Stomach (tissue), 9 donors: Measurements from ENCODE around the gene CRTC1. TPM values are rescaled to one million over a fixed set of nuclear protein-coding genes. Genes with fewer than 3 reads are reported as not detected.
A peak's percentile ranks its signal among the peaks of the same experiment; 100 is the strongest.

Experiments used
- DNase-seq, 2 donors: peaks; one replicate each; pipeline versions ENCODE4 v3.0.0 to v3.0.0-alpha.2; 2013 to 2019
- H3K27ac ChIP-seq, 5 donors: fragments of 200-600 bp in 4 of 5; sonication (generic) in 4 of 5; one replicate each; pipeline ENCODE4 v1.5.1; 2013 to 2019; ENCODE audit warnings: mild to moderate bottlenecking in 1 of 5, moderate library complexity in 1 of 5
- H3K27me3 ChIP-seq, 3 donors: fragments of 200-600 bp; sonication (generic); one replicate each; pipeline ENCODE4 v1.5.1; 2017 to 2019; ENCODE audit warnings: mixed run types in 1 of 3
- H3K36me3 ChIP-seq, 4 donors: fragments of 200-600 bp; sonication (generic); 1 replicate in 3 of 4; 2 replicates in 1 of 4; pipeline ENCODE4 v1.5.1; 2016 to 2019
- H3K4me1 ChIP-seq, 4 donors: fragments of 200-600 bp; sonication (generic); one replicate each; pipeline ENCODE4 v1.5.1; 2016 to 2019
- H3K4me3 ChIP-seq, 4 donors: fragments of 200-600 bp; sonication (generic) in 3 of 4; one replicate each; pipeline ENCODE4 v1.5.1; 2016 to 2019; ENCODE audit warnings: mild to moderate bottlenecking in 1 of 4
- H3K9me3 ChIP-seq, 4 donors: fragments of 200-600 bp; sonication (generic); one replicate each; pipeline ENCODE4 v1.5.1; 2016 to 2019
- EP300 ChIP-seq: sonication (generic); formaldehyde crosslinking; IDR thresholded peaks from one replicate; pipeline ENCODE4 v1.6.1; 2017; ENCODE audit warnings: antibody characterized with exemption
- POLR2A ChIP-seq, 4 donors: fragments of 450-650 bp; IDR thresholded peaks; one replicate each; pipeline ENCODE4 v1.6.1; 2016; ENCODE audit warnings: antibody characterized with exemption in 4 of 4, control low read depth in 2 of 4, mild to moderate bottlenecking in 1 of 4, moderate library complexity in 1 of 4
- POLR2AphosphoS5 ChIP-seq, 3 donors: sonication (generic); formaldehyde crosslinking; IDR thresholded peaks; one replicate each; pipeline ENCODE4 v1.6.1; 2016; ENCODE audit warnings: antibody characterized with exemption in 3 of 3
- WGBS, 5 donors: extraction: QIAGEN DNeasy Blood & Tissue Kit in 3 of 5; methylation state at CpG; one replicate each; pipeline versions ENCODE4 v1.1.5 to v1.1.7; 2013 to 2018; 5-methylcytosine and 5-hydroxymethylcytosine counted together
- intact Hi-C: fragments of 100-400 bp; cut with DNase I; formaldehyde crosslinking; loops from one replicate; pipeline ENCODE4 v1.15.1; 2023; ENCODE audit warnings: low total_unique reads
- polyA plus RNA-seq, 3 donors: library from polyadenylated mRNA; stranded (reverse); fragments of 200-250 nt; gene quantifications; one replicate each; pipeline ENCODE4 v1.2.3, GENCODE V29; 2013
- total RNA-seq, 5 donors: library from RNA; depleted of rRNA; stranded (reverse); fragments of >200 nt; gene quantifications; one replicate each; pipeline versions ENCODE4 v1.1.0 to v1.2.3, GENCODE V29; 2014 to 2016
- TF ChIP-seq, protein P1 (sequence below), 7 experiments: fragments of 450-650 bp in 4 of 7; fragments of 200-600 bp in 3 of 7; sonication (generic) in 3 of 7; IDR thresholded peaks; one replicate each; pipeline ENCODE4 v1.5.1; 2016 to 2019; ENCODE audit warnings: antibody characterized with exemption in 7 of 7, control low read depth in 2 of 7, mild to moderate bottlenecking in 1 of 7
- donor health status: healthy with polysubstance abuse.
- donor health status: Bipolar disorder and iron deficiency.
- donor health status: healthy.

The CRTC1 gene
- total and polyA plus RNA-seq, 8 donors, result 4.2 to 28.0 (median 4.6) TPM; not detected in 1

DNA sequence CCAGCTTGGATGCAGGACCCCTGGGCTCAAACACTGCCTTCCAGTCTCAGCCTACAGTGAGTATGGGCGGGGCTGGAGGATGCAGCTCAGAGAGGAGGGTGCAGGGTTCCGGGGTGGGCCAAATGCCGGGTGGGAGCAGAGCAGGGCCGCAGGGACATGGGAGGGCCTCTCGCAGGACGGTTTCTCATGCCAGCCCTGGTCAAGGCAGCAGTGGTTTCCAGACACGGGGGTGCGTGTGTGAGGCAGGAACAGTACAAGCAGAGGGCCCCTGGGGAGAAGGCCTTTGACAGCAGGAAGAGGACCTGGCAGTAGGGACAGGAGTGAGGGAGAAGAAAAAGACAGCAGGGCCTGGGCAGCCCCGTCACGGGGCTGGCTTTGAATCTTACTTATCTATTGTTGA, 34.1 kb downstream of the CRTC1 start:
- Histone ChIP-seq H3K4me3 (no peak overlapping the region), H3K36me3 (peaks cover 0 to 14% (median 4%) of the 10 kb centered on the region in 4 donors), H3K27me3 (no peaks in the 10 kb centered on the region), H3K27ac (no peak overlapping the region), H3K4me1 (peaks cover 0 to 22% (median 10%) of the 10 kb centered on the region in 4 donors), H3K9me3 (no peaks in the 10 kb centered on the region)
- WGBS, 5 donors, result 85 to 90% (median 88%) methylated on average over 10 of the region's 10 CpGs
- intact Hi-C loops, result no loop called here
- TF ChIP-seq POLR2AphosphoS5 (IDR thresholded peaks at IDR 0.05), result no peak
- no peak for DNase-seq

DNA sequence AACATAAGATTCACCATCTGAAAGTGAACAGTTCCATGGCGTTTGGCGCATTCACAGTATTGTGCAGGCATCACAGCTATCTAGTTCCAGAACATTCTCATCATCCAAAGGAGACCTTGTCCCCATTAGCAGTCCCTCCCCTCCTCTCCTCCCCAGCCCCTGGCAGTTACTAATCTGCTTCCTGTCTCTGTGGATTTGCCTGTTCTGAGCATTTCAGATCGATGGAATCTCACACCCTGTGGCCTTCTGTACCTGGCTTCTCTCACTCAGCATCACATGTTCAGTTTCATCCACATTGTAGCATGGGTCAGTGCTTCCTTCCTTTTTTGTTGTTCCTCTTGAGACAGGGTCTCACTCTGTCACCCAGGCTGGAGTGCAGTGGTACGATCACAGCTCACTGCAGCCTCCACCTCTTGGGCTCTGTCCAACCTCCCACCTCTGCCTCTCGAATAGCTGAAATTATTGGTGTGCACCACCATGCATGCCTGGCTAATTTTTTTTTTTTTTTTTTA, 34.6 kb downstream of the CRTC1 start:
- Histone ChIP-seq H3K36me3 (peaks cover 0 to 15% (median 6%) of the 10 kb centered on the region in 4 donors), H3K4me3 (no peak overlapping the region), H3K4me1 (peaks cover 0 to 17% (median 8%) of the 10 kb centered on the region in 4 donors), H3K27ac (no peak overlapping the region), H3K27me3 (no peaks in the 10 kb centered on the region), H3K9me3 (no peaks in the 10 kb centered on the region)
- DNase-seq, result no peak
- intact Hi-C loops, result no loop called here
- 81 to 87% (median 83%) methylated on average over 5 of the region's 5 CpGs for WGBS, 5 donors
- TF ChIP-seq EP300, result no peak

DNA sequence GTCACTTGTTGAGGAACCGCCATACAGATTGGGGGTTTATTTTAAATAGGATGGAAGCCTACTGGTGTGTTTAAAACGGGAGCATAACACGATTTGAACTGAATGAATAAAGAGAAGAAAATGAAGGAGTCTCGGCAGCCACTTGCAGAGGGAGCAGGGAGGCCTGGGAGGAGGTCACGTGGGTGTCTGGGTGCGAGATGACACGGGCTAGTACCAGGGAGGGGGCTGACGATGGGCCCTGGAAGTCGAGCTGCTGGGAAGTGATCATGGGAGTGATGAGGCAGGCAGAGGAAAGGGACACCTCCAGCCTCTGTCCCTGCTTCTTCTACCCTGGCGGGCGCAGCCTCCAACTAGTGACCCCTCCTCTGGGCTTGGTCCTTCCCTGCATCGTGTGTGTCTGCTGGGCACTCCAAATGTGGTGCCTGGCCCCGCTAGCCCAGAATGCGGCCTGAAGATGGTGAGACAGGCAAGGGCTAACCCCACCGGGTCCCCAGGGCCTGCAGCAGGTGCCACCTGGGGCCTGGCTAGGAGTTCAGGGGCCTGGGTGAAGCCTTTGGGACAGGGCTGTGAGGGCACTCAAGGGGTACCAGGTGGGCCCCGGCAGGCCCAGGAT, 35.5 kb downstream of the CRTC1 start:
- Histone ChIP-seq H3K36me3 (peaks cover 0 to 10% (median 6%) of the 10 kb centered on the region in 4 donors), H3K27me3 (no peaks in the 10 kb centered on the region), H3K4me1 (peaks cover 0 to 8% (median 4%) of the 10 kb centered on the region in 4 donors), H3K9me3 (no peaks in the 10 kb centered on the region), H3K4me3 (no peak overlapping the region), H3K27ac (peak overlapping the region in 1 of 5 donors; percentile 35)
- TF ChIP-seq POLR2AphosphoS5 (IDR thresholded peaks at IDR 0.05) (no peak), POLR2A (IDR thresholded peaks at IDR 0.05) (no peak), EP300 (no peak)
- TF ChIP-seq, protein P1, sequence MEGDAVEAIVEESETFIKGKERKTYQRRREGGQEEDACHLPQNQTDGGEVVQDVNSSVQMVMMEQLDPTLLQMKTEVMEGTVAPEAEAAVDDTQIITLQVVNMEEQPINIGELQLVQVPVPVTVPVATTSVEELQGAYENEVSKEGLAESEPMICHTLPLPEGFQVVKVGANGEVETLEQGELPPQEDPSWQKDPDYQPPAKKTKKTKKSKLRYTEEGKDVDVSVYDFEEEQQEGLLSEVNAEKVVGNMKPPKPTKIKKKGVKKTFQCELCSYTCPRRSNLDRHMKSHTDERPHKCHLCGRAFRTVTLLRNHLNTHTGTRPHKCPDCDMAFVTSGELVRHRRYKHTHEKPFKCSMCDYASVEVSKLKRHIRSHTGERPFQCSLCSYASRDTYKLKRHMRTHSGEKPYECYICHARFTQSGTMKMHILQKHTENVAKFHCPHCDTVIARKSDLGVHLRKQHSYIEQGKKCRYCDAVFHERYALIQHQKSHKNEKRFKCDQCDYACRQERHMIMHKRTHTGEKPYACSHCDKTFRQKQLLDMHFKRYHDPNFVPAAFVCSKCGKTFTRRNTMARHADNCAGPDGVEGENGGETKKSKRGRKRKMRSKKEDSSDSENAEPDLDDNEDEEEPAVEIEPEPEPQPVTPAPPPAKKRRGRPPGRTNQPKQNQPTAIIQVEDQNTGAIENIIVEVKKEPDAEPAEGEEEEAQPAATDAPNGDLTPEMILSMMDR (IDR thresholded peaks at IDR 0.05), result no peak
- DNase-seq, result no peak
- intact Hi-C loops, result no loop called here
- WGBS, 5 donors, result 83 to 91% (median 87%) methylated on average over 14 to 16 of the region's 16 CpGs

DNA sequence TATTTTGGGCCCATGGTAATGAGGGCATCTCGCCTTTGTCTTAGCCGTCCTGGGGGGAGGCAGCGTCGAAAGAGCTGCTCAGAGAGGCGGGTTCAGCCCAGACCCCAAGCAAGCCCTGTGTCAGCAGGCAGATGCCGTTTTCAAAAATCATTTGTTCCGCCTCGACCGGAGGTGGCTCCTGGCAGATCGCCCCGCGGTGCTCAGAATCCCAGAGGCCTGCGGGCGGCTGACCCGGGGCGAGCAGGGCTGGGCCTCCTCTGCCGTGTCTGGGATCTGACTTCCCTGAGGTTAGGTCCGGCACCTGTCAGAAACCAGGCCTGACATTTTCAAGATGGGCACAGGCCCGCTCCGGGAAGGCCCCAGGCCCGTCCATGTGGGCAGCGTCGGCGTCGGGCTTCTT, 36.1 kb downstream of the CRTC1 start:
- no peak for TF ChIP-seq EP300
- no peak for TF ChIP-seq POLR2AphosphoS5 (IDR thresholded peaks at IDR 0.05)
- no peak for TF ChIP-seq POLR2A (IDR thresholded peaks at IDR 0.05)
- TF ChIP-seq, protein P1 (IDR thresholded peaks at IDR 0.05), result no peak
- Histone ChIP-seq H3K27me3 (no peaks in the 10 kb centered on the region), H3K4me3 (no peak overlapping the region), H3K36me3 (peaks cover 0 to 10% (median 6%) of the 10 kb centered on the region in 4 donors), H3K27ac (peak overlapping the region in 1 of 5 donors; percentile 35), H3K9me3 (no peaks in the 10 kb centered on the region), H3K4me1 (peaks cover 0 to 8% (median 3%) of the 10 kb centered on the region in 4 donors)
- 82 to 90% (median 86%) methylated on average over 16 to 25 of the region's 25 CpGs for WGBS, 5 donors
- intact Hi-C loops, result no loop called here
- no peak for DNase-seq

DNA sequence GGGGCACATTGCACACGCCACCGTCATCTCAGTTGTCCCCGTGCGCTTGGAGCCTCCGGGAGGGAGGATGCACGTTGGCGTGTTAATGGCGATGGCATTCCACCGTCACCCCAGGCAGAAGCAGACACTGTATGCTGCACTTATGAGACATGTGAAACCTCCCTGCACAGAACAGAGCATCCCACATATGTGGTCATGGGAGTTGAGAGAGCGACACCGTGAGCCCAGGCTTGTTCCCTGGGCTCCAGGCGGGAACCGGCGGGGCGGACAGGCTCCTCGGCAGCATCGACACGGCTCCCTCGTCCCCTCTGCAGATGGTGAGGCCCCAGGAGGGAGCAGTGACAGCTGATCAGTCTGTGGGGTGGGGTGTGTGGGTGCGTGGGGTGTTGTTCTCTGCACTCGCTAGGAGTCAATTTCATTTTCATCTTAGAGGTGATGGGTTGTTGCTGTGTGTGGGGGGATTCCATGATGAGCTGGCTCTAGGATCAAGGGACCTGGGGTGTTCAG, 40.4 kb downstream of the CRTC1 start:
- WGBS, 5 donors, result 89 to 95% (median 92%) methylated on average over 15 to 21 of the region's 21 CpGs
- H3K4me1 ChIP-seq, result peaks cover 0 to 20% (median 9%) of the 10 kb centered on the region in 4 donors
- intact Hi-C loops, result no loop called here

More for the DNA sequence above, 40.4 kb downstream of the CRTC1 start:
- Histone ChIP-seq H3K27ac (no peak overlapping the region), H3K27me3 (no peaks in the 10 kb centered on the region), H3K9me3 (no peaks in the 10 kb centered on the region), H3K4me3 (no peak overlapping the region), H3K36me3 (peaks cover 0 to 7% (median 5%) of the 10 kb centered on the region in 4 donors)
- no peak for DNase-seq
- TF ChIP-seq POLR2A (IDR thresholded peaks at IDR 0.05) (no peak), POLR2AphosphoS5 (IDR thresholded peaks at IDR 0.05) (no peak), EP300 (no peak)
- TF ChIP-seq, protein P1 (IDR thresholded peaks at IDR 0.05), result no peak
